Measurements from ENCODE around the gene RICTOR. TPM values are rescaled to one million over a fixed set of nuclear protein-coding genes. Genes with fewer than 3 reads are reported as not detected.

RICTOR gene
- total and polyA plus RNA-seq, 3 donors from 2014 or later: 14.4 to 61.8 (median 57.7) TPM

- DNase-seq: no peak
- WGBS, 2 donors: 70 to 76% methylated on average over 2 of the region's 2 CpGs
- H3K4me3 ChIP-seq: no peak overlapping the region
- intact Hi-C loops (cut with DNase I; ENCODE audit: low total_unique reads): no loop called here
- H3K27ac ChIP-seq: no peak overlapping the region
- H3K9me3 ChIP-seq: no peaks in the 10 kb centered on the region
- TF ChIP-seq POLR2A (IDR thresholded peaks at IDR 0.05) (no peak), CTCF (IDR thresholded peaks at IDR 0.05) (no peak)
- no peaks in the 10 kb centered on the region for H3K27me3 ChIP-seq
- H3K4me1 ChIP-seq: no peaks in the 10 kb centered on the region
- no peaks in the 10 kb centered on the region for H3K36me3 ChIP-seq (ENCODE audit: low read depth, missing control alignments)
Measured at GRCh38 chr5:38929838-38930237, 144.4 kb downstream of the RICTOR start.

GRCh38 chr5:38927470-38927869, 146.7 kb downstream of the RICTOR start:
- no peaks in the 10 kb centered on the region for H3K36me3 ChIP-seq (ENCODE audit: low read depth, missing control alignments)
- 93 to 95% methylated on average over 2 of the region's 2 CpGs for WGBS, 2 donors
- intact Hi-C loops (cut with DNase I; ENCODE audit: low total_unique reads): no loop called here

GRCh38 chr5:38926121-38926520, 148.1 kb downstream of the RICTOR start:
- Histone ChIP-seq H3K27ac (no peak overlapping the region), H3K36me3 (ENCODE audit: low read depth, missing control alignments) (no peaks in the 10 kb centered on the region), H3K4me3 (no peak overlapping the region), H3K27me3 (no peaks in the 10 kb centered on the region), H3K4me1 (no peaks in the 10 kb centered on the region), H3K9me3 (no peaks in the 10 kb centered on the region)
- no peak for DNase-seq
- WGBS, 2 donors: 87 to 89% methylated on average over 3 of the region's 3 CpGs
- no peak for TF ChIP-seq CTCF (IDR thresholded peaks at IDR 0.05)
- TF ChIP-seq POLR2A (IDR thresholded peaks at IDR 0.05): no peak
- intact Hi-C loops (cut with DNase I; ENCODE audit: low total_unique reads): no loop called here

More at GRCh38 chr5:38927470-38927869, 146.7 kb downstream of the RICTOR start:
- no peak for DNase-seq
- no peaks in the 10 kb centered on the region for H3K27me3 ChIP-seq
- TF ChIP-seq POLR2A (IDR thresholded peaks at IDR 0.05) (no peak), CTCF (IDR thresholded peaks at IDR 0.05) (no peak)
- no peaks in the 10 kb centered on the region for H3K4me1 ChIP-seq
- H3K9me3 ChIP-seq: no peaks in the 10 kb centered on the region
- H3K4me3 ChIP-seq: no peak overlapping the region
- H3K27ac ChIP-seq: no peak overlapping the region

- no peak for DNase-seq
- H3K9me3 ChIP-seq: no peaks in the 10 kb centered on the region
- H3K27ac ChIP-seq: no peak overlapping the region
- no peaks in the 10 kb centered on the region for H3K4me1 ChIP-seq
- no peak overlapping the region for H3K4me3 ChIP-seq
- 74 to 80% methylated on average over 6 of the region's 6 CpGs for WGBS, 2 donors
- intact Hi-C loops (cut with DNase I; ENCODE audit: low total_unique reads): no loop called here
- H3K36me3 ChIP-seq (ENCODE audit: low read depth, missing control alignments): no peaks in the 10 kb centered on the region
- TF ChIP-seq CTCF (IDR thresholded peaks at IDR 0.05) (no peak), POLR2A (IDR thresholded peaks at IDR 0.05) (no peak)
- no peaks in the 10 kb centered on the region for H3K27me3 ChIP-seq
Measured at GRCh38 chr5:38925154-38925925, 148.9 kb downstream of the RICTOR start.
